GM19372 (cell line): ENCODE measurements around the gene POLR2L.

Source experiments
- ATAC-seq: cut with Tn5 transposase; IDR thresholded peaks from one replicate; pipeline ENCODE4 v1.9.1; 2021; ENCODE audit warnings: mild to moderate bottlenecking, low read depth, moderate library complexity; ENCODE audit not compliant: unreplicated experiment

POLR2L gene

DNA sequence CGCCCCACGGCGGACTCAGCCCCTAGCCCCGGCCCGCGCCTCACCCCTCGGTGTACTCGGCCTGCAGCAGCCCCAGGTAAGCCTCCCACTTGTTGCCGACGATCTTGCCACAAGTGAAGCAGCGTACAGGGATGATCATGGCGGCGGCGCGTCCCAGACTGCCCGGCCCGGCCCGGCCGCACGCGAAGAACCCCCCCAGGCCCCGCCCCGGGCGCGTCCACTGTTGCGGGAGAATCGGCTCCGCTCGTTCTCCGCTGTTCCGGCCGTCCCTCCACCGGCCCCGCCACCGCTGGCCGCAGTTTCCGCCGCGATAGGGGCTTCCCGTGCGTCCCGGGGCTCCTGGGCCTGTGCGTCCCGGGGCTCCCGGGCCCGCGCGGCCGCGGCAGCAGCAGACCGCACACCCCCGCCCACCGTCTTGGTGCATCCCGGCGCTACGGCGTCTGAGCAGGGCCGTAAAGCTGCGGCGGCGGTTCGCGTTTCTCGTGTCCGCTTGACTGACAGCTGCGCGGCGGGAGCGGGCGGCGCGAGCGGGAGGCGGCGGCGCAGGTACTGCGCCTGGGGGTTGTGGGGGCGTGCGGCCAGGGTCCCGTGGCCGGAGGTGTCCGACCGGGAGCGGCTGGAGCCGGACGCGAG is at the start of gene POLR2L, which contains the start of gene TSPAN4:
TSS of gene POLR2L (minus strand) at position 160 of the 633 bp plus-strand sequence. CDS start at position 139, 21 bp downstream.
TSS of gene TSPAN4 (plus strand) at position 483 of the 633 bp plus-strand sequence. CDS start 7,453 bp downstream, outside the sequence.
- ATAC-seq: peak; percentile 63

- ATAC-seq: no peak
Measured at GRCh38 chr11:890794-891540, 48.6 kb upstream of the POLR2L start.

DNA sequence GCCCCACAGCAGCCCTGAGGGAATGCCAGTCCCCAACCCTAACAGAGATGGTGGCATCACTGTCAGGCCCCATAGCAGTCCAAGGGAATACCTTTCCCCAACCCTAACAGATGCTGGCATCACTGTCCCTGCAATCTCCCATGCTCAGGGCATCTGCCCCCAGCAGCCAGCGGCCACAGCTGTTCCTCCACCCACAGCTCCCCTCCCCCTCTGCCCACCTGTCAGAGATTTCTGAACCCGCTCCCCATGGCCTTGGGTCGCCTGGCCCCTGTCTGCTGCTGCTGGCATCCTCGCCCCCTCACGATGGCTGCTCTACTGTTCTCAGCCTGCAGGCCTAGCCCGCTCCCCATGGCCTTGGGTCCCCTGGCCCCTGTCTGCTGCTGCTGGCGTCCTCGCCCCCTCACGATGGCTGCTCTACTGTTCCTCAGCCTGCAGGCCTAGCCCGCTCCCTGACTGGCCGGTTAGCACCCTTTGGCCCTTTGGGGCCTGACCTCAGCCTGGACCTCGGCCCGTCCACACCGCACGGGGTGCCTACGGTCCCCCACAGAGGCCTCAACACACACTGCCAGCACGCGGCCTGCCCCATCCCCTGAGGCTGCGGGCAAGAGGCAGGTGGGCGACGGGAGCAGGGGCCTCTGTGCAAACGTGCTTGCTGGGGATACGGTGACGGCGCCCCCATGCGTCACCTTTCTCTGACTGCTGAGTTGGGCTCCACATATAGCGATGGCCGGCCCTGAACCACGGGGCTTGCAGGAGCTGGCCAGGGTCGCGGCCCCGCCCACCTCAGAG is 47.6 kb upstream of the POLR2L start:
- ATAC-seq: no peak

DNA sequence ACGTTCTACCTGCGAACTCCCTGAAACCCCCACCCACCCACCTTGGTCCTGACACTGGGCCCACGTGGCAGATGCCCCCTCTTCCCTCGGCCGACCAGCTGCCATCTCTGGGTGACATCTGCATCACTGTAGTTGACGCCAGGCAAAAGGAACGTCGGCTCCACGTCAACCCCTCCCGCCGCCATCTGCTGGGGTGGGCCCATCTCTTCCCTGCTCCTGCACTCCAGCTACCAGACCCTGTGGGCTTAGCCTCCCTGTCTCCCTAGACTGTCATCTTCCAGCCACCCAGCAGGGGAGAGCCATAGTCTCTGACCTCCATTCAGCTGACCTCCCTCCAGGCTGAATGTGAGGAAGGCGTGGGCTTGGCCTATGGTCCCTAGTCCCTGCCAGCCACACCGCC is 46.9 kb upstream of the POLR2L start:
- no peak for ATAC-seq

GRCh38 chr11:888310-889212 is 46.2 kb upstream of the POLR2L start:
- ATAC-seq: no peak

DNA sequence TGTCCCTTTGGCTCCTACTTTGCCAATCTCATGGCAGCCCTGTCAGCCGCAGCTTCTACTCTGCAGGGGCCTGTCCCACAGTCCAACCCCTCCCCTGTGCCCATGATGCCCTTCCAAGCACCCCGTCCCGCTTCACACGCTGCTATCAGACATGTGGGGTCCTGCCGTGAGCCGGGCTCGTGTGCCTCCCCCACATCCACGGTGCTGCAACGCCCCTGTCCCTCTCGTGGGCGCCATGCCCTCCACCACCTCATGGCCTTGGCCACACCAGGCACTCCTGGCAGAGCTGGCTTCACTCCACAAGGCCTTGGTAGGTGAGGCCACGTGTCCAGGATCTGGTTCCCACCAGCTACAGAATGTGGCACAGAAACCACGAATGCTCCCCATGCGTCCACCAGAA is 45.3 kb upstream of the POLR2L start:
- no peak for ATAC-seq

DNA sequence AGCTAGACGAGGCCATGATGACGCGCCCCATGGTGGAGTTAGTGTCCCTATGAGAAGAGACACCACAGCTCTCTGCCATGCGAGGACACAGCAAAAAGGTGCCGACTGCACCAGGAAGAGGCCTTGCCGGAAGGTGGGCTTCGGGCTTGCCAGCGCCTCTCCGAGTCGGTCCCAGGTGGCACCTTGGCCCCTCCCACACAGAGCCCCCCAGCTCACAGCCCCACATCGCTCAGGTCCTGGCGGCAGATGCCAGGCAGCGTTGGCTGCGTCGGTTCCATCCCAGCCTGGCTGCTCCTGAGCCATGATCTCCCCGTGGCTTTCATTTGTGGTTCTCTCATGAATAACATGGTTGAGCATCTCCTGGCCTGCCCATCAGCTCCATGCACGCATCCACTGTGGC is 44.2 kb upstream of the POLR2L start:
- ATAC-seq: no peak

DNA sequence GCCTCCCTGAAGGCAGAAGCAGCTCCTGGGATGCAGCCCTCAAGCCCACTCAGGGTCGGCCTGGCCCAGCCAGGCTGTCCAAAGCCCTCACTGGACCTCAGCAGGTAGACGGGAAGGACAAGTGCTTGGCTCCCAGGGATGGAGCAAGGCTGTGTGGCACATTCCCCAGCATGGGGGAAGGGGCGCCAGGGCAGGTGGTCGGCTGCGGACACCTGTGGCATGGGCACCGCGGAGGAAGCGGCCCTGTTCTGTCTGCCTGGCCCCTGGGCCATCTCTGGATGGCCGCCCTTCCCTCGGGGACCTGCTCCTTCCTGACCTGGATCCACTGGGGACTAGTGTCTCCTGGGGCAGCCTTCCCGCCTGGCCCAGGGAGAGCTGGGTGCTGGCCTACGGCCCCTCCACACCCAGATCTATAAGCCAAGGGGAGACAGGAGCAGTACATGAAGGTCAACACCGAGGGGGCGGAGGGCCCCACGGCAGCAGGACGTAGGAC is 42.3 kb upstream of the POLR2L start:
- no peak for ATAC-seq

GRCh38 chr11:883527-883926 is 41.2 kb upstream of the POLR2L start:
- ATAC-seq: no peak

- ATAC-seq: no peak
Measured at GRCh38 chr11:882596-882995, 40.3 kb upstream of the POLR2L start.

DNA sequence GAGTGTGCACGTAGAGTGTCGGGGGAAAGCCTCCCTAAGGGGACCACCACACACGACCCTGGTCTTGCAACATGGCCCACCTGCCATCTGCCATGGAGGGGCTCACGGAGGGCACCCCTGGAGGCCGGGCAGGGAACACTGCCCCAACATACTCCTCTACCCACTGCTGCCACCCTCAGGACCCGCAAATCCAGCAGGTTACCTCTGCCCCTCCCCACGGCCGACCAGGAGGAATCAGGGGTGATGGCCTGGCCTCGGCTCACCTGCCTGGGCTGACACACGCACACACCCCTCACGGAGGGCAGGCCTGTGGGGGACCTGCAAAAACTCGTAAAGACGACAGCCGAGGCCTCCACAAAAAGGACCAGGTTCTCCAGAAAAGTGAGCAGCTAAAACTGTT is 38.1 kb upstream of the POLR2L start:
- ATAC-seq: no peak

- ATAC-seq: no peak
Measured at GRCh38 chr11:877565-877964, 35.2 kb upstream of the POLR2L start.

GRCh38 chr11:876545-876944 is 34.2 kb upstream of the POLR2L start:
- no peak for ATAC-seq

GRCh38 chr11:875769-876301 is 33.5 kb upstream of the POLR2L start:
- no peak for ATAC-seq

GRCh38 chr11:875203-875602 is 32.9 kb upstream of the POLR2L start:
- ATAC-seq: no peak

DNA sequence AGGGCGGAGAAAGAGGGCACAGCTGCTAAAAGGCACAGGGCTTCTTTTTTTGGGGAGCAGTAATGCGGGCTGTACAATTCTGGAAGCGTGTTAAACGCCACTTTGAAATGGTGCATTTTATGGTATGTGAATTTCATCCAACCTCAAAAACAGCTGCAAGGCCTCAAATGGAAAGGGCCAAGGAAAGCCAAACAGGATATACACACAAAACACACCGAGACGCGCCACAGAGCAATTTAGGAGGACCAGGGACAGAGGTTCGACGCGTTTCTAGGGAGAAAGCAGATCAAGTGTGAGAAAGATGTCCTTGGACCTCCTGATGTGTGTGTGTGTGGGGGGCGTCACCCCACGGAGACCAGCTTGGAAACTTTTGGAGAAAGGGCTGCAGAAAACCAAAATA is 31.4 kb upstream of the POLR2L start:
- ATAC-seq: no peak

GRCh38 chr11:872799-873198 is 30.5 kb upstream of the POLR2L start:
- ATAC-seq: no peak

GRCh38 chr11:871472-871871 is 29.1 kb upstream of the POLR2L start:
- no peak for ATAC-seq

DNA sequence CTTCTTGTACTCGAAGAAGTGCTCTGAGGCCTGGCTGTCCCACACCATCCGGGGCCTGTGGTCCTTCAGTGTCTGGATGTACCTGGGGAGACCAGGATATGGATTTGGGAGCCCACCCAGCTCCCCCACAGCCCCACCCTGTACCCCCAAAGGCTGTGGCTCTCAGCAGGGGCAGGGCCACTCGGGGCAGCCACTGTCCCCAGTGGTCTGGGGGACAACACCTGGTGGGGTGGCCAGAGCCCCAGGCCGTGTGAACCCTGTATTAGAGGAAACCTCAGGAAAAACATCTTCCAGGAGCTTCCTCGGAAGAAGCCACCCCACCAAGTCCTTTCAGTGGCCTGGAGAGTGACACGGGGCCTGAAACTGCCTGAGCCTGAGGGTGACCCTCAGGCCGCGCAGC is 28.1 kb upstream of the POLR2L start:
- ATAC-seq: no peak

DNA sequence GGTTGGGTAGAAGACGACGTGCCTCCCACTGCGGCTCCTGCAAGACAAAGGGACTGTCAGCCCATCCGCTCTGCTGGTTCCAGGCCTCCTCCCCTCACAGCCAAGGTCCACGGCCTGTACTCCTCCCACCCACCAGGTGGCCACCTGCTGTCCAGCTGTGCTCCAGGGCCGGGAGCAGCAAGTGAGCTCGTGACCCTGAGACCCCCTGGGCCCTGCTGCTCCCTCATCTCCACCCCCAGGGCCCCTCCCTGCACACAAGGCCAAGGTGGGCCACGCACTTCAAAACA is 27.7 kb upstream of the POLR2L start:
- no peak for ATAC-seq
